ENCODE results near the gene NMT2. TPM values are rescaled to one million over a fixed set of nuclear protein-coding genes. Genes with fewer than 3 reads are reported as not detected.
"Not testable (repeated sequence)": the region's sequence is repeated elsewhere in the genome, so short reads cannot be mapped to it uniquely, and the experiment has no call there.

NMT2 gene
- total and polyA plus RNA-seq, 2 experiments from 2014 or later, result 15.0 to 23.4 TPM

GRCh38 chr10:15208221-15208620 is 39.7 kb upstream of the NMT2 start:
- Histone ChIP-seq H2AFZ (no peak overlapping the region), H3K4me2 (no peak overlapping the region), H3K27me3 (no peaks in the 10 kb centered on the region), H4K20me1 (ENCODE audit: insufficient read depth, poor library complexity, severe bottlenecking) (no peaks in the 10 kb centered on the region), H3K27ac (no peak overlapping the region), H3K9me3 (ENCODE audit: low read depth) (no peaks in the 10 kb centered on the region), H3K4me3 (no peak overlapping the region), H3K4me1 (ENCODE audit: insufficient read depth) (no peaks in the 10 kb centered on the region), H3K9me2 (replicated peaks; ENCODE audit: insufficient read depth) (no peaks in the 10 kb centered on the region), H3K79me2 (no peaks in the 10 kb centered on the region), H3K36me3 (replicated peaks; ENCODE audit: insufficient read depth, low read depth) (no peaks in the 10 kb centered on the region)
- TF ChIP-seq EZH2 (IDR thresholded peaks at IDR 0.05; ENCODE audit: borderline replicate concordance) (no peak), EZH2phosphoT487 (IDR thresholded peaks at IDR 0.05; ENCODE audit: low read depth, severe bottlenecking, unreplicated experiment) (no peak), CTCF (IDR thresholded peaks at IDR 0.05; ENCODE audit: poor library complexity) (no peak)
- 100% methylated on average over 2 of the region's 2 CpGs for WGBS (ENCODE audit: low lambda C conversion rate, missing lambda C conversion rate)
- no peak for DNase-seq (ENCODE audit: low spot score)

- not testable (repeated sequence) for H3K27ac ChIP-seq; H3K4me1 ChIP-seq (ENCODE audit: insufficient read depth); H3K79me2 ChIP-seq; DNase-seq (ENCODE audit: low spot score); H3K9me3 ChIP-seq (ENCODE audit: low read depth); H2AFZ ChIP-seq; H3K27me3 ChIP-seq; H3K4me2 ChIP-seq; H3K9me2 ChIP-seq (replicated peaks; ENCODE audit: insufficient read depth); H4K20me1 ChIP-seq (ENCODE audit: insufficient read depth, poor library complexity, severe bottlenecking); H3K36me3 ChIP-seq (replicated peaks; ENCODE audit: insufficient read depth, low read depth); H3K4me3 ChIP-seq
- whole genome bisulfite sequencing (ENCODE audit: low lambda C conversion rate, missing lambda C conversion rate), result 98% methylated on average over 4 of the region's 4 CpGs
Measured at GRCh38 chr10:15207410-15207809, 38.9 kb upstream of the NMT2 start.

- no peak for DNase-seq (ENCODE audit: low spot score)
- Histone ChIP-seq H3K4me3 (no peak overlapping the region), H3K9me2 (replicated peaks; ENCODE audit: insufficient read depth) (no peaks in the 10 kb centered on the region), H3K27me3 (no peaks in the 10 kb centered on the region), H4K20me1 (ENCODE audit: insufficient read depth, poor library complexity, severe bottlenecking) (no peaks in the 10 kb centered on the region), H3K9me3 (ENCODE audit: low read depth) (no peaks in the 10 kb centered on the region), H3K79me2 (no peaks in the 10 kb centered on the region), H3K4me1 (ENCODE audit: insufficient read depth) (peaks cover 8% of the 10 kb centered on the region), H3K4me2 (no peak overlapping the region), H3K27ac (no peak overlapping the region), H2AFZ (no peak overlapping the region), H3K36me3 (replicated peaks; ENCODE audit: insufficient read depth, low read depth) (no peaks in the 10 kb centered on the region)
- WGBS (ENCODE audit: low lambda C conversion rate, missing lambda C conversion rate), result 96% methylated on average over 2 of the region's 2 CpGs
- TF ChIP-seq EZH2 (IDR thresholded peaks at IDR 0.05; ENCODE audit: borderline replicate concordance) (no peak), CTCF (IDR thresholded peaks at IDR 0.05; ENCODE audit: poor library complexity) (no peak), EZH2phosphoT487 (IDR thresholded peaks at IDR 0.05; ENCODE audit: low read depth, severe bottlenecking, unreplicated experiment) (no peak)
Measured at GRCh38 chr10:15202639-15203038, 34.1 kb upstream of the NMT2 start.

- not testable (repeated sequence) for H4K20me1 ChIP-seq (ENCODE audit: insufficient read depth, poor library complexity, severe bottlenecking); H3K27ac ChIP-seq; H2AFZ ChIP-seq; H3K4me2 ChIP-seq; H3K4me1 ChIP-seq (ENCODE audit: insufficient read depth); H3K9me2 ChIP-seq (replicated peaks; ENCODE audit: insufficient read depth); DNase-seq (ENCODE audit: low spot score); H3K27me3 ChIP-seq; H3K79me2 ChIP-seq; H3K36me3 ChIP-seq (replicated peaks; ENCODE audit: insufficient read depth, low read depth); H3K9me3 ChIP-seq (ENCODE audit: low read depth); H3K4me3 ChIP-seq
- 94% methylated on average over 8 of the region's 8 CpGs for WGBS (ENCODE audit: low lambda C conversion rate, missing lambda C conversion rate)
Measured at GRCh38 chr10:15202301-15202621, 33.8 kb upstream of the NMT2 start.

All from hepatocyte (in vitro differentiated cells).